ENCODE measurements around the gene ERGIC1. TPM values are rescaled to one million over a fixed set of nuclear protein-coding genes. Genes with fewer than 3 reads are reported as not detected.
A peak's percentile ranks its signal among the peaks of the same experiment; 100 is the strongest.

ERGIC1 gene
- total RNA-seq (2021) = 89.8 to 101 TPM (median 97.1 TPM) in 3 replicates
- Bru-seq, nascent RNA = percentile 79 among the genes with signal in this experiment
- long read RNA-seq, experiment 1, transcript ERGIC1-202 (10 exons, 2,881 nt) = major isoform, 109 of 157 reads
- long read RNA-seq, experiment 1, partial matches to known transcripts = 16 of 157 reads
- long read RNA-seq, experiment 1, other reads (novel, unspliced or antisense) = 29 of 157 reads
- long read RNA-seq, experiment 2, transcript ERGIC1-202 (10 exons, 2,881 nt) = major isoform, 61 of 152 reads
- long read RNA-seq, experiment 2, partial matches to known transcripts = 21 of 152 reads
- long read RNA-seq, experiment 2, other reads (novel, unspliced or antisense) = 68 of 152 reads
- long read RNA-seq, experiment 3, transcript ERGIC1-202 (10 exons, 2,881 nt) = major isoform, 6 of 15 reads
- long read RNA-seq, experiment 3, partial matches to known transcripts = 3 of 15 reads
- long read RNA-seq, experiment 3, other reads (novel, unspliced or antisense) = 5 of 15 reads

DNA sequence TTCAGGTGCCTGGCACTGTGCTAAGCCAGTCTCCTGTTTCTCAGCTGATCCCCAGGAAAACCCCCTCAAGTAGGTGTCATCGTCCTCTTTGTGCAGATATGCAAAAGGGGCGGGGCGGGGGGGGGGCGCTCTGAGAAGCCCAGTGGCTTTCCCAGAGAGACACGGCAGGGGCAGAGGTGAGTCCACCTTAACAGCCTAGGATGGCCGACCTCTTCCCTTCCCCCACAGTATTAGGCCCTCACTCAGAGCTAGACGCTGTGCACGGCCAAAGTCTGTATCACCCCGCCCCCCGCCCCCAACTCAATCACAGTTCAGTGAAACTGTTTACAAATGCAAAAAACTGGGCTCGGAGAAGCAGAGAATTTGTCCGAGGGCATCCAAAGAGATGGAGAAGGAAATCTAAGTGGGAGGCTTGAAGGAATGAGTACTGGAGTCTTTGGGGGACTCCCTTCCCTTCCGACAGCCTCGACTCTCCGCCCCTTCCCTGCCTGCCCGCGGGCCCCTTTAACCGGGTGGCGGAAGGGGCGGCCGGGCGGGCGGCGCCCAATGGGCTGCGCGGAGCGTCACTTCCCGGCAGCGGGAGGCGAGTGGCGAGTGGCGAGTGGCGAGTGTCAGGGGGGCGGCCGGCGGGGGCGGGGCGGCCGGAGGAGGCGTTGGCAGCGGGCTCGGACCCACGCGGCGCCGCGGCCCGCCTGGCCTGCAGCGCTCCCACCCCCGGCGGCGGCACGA, at the start of gene ERGIC1:
TSS of gene ERGIC1 (plus strand) at position 566 of the 729 bp plus-strand sequence. CDS start at position 729, 163 bp downstream.
- no peaks in the 10 kb centered on the region for H3K36me3 Mint-ChIP-seq
- ChIA-PET CTCF (interaction anchor here (0.5 to 3.9 kb wide), 5 partner anchors 10 to 119 kb away, joined by 3 to 20 read pairs (median 3); partner anchors contain the start of gene DUSP1), POLR2A (interaction anchor here (0.9 to 1.5 kb wide), 2 partner anchors 50 to 62 kb away, joined by 3 to 7 read pairs; partner anchors contain the start of gene DUSP1)
- no peaks in the 10 kb centered on the region for H3K27me3 Mint-ChIP-seq (ENCODE audit: low read depth)
- ATAC-seq (peak; percentile 79), DNase-seq (ENCODE audit: low spot score) (peak; percentile 80)
- H3K4me3 Mint-ChIP-seq = peak within 1 kb of the TSS; percentile 85
- TF ChIP-seq GTF2I (CRISPR knock-in tag; conservative IDR thresholded peaks at IDR 0.05) (no peak), TP53 (CRISPR knock-in tag; IDR thresholded peaks at IDR 0.05) (no peak), ETV6 (CRISPR knock-in tag; IDR thresholded peaks at IDR 0.05) (no peak), SMAD4 (CRISPR knock-in tag; IDR thresholded peaks at IDR 0.05) (no peak), TCF7 (CRISPR knock-in tag; IDR thresholded peaks at IDR 0.05; ENCODE audit: low read depth) (no peak), JUN (CRISPR knock-in tag; IDR thresholded peaks at IDR 0.05) (no peak), CREM (CRISPR knock-in tag; IDR thresholded peaks at IDR 0.05) (peak; percentile 88; the same call in 1 of the 2 replicates), ZBTB21 (CRISPR knock-in tag; IDR thresholded peaks at IDR 0.05; ENCODE audit: borderline replicate concordance) (no peak), ERG (CRISPR knock-in tag; IDR thresholded peaks at IDR 0.05) (no peak), CREB1 (CRISPR knock-in tag; IDR thresholded peaks at IDR 0.05) (no peak), CTCF (IDR thresholded peaks at IDR 0.05) (no peak), SP1 (CRISPR knock-in tag; conservative IDR thresholded peaks at IDR 0.05) (peak; percentile 65; the same call in 1 of the 2 replicates)
- TF ChIP-seq, protein P1, sequence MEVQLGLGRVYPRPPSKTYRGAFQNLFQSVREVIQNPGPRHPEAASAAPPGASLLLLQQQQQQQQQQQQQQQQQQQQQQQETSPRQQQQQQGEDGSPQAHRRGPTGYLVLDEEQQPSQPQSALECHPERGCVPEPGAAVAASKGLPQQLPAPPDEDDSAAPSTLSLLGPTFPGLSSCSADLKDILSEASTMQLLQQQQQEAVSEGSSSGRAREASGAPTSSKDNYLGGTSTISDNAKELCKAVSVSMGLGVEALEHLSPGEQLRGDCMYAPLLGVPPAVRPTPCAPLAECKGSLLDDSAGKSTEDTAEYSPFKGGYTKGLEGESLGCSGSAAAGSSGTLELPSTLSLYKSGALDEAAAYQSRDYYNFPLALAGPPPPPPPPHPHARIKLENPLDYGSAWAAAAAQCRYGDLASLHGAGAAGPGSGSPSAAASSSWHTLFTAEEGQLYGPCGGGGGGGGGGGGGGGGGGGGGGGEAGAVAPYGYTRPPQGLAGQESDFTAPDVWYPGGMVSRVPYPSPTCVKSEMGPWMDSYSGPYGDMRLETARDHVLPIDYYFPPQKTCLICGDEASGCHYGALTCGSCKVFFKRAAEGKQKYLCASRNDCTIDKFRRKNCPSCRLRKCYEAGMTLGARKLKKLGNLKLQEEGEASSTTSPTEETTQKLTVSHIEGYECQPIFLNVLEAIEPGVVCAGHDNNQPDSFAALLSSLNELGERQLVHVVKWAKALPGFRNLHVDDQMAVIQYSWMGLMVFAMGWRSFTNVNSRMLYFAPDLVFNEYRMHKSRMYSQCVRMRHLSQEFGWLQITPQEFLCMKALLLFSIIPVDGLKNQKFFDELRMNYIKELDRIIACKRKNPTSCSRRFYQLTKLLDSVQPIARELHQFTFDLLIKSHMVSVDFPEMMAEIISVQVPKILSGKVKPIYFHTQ (CRISPR knock-in tag; IDR thresholded peaks at IDR 0.05) = no peak
- TF ChIP-seq, protein P2, sequence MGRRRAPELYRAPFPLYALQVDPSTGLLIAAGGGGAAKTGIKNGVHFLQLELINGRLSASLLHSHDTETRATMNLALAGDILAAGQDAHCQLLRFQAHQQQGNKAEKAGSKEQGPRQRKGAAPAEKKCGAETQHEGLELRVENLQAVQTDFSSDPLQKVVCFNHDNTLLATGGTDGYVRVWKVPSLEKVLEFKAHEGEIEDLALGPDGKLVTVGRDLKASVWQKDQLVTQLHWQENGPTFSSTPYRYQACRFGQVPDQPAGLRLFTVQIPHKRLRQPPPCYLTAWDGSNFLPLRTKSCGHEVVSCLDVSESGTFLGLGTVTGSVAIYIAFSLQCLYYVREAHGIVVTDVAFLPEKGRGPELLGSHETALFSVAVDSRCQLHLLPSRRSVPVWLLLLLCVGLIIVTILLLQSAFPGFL (CRISPR knock-in tag; IDR thresholded peaks at IDR 0.05; ENCODE audit: borderline replicate concordance) = no peak
- H3K27ac Mint-ChIP-seq = peak within 1 kb of the TSS; percentile 97
- peaks cover 35% of the 10 kb centered on the region for H3K4me1 Mint-ChIP-seq
- H3K9me3 Mint-ChIP-seq = no peaks in the 10 kb centered on the region

DNA sequence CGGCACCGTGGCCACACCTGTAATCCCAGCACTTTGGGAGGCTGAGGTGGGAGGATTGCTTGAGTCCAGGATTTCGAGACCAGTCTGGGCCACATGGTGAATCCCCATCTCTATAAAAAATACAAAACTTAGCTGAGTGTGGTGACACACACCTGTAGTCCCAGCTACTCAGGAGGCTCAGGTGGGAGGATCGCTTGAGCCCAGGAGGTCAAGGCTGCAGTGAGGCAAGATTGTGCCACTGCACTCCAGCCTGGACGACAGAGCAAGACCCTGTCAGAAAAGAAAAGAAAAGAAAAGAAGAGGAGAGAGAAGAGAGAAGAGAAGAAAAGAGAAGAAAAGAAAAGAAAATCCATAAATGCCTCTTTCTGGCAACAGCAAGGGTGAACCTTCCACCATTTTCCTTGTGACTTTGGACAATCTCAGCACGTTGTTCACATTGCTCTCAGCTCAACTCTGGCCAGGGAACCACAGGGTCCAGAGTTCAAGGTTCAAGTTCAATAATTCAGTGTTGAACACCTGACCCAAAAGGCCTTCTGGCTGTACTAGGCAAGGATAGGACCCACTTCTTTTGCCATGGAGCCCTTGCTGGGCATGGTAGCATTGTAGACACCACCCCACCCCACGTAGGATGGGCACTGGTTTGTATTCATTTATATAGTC, 48.5 kb upstream of the ERGIC1 start:
- CTCF ChIA-PET = interaction anchor here (0.5 to 0.8 kb wide), 2 partner anchors 8 to 13 kb away, joined by 3 to 4 read pairs; no protein-coding TSS in a partner anchor
- peaks cover 6% of the 10 kb centered on the region; the same call in 1 of the 2 replicates for H3K4me1 Mint-ChIP-seq
- ATAC-seq (no peak), DNase-seq (ENCODE audit: low spot score) (no peak)
- peaks cover 5% of the 10 kb centered on the region for H3K27me3 Mint-ChIP-seq (ENCODE audit: low read depth)
- POLR2A ChIA-PET = no interaction called here
- TF ChIP-seq ZNF423 (CRISPR knock-in tag; IDR thresholded peaks at IDR 0.05) = no peak
- TF ChIP-seq GRHL2 (CRISPR knock-in tag; IDR thresholded peaks at IDR 0.05; ENCODE audit: insufficient replicate concordance, severe bottlenecking) = no peak
- TF ChIP-seq ZNF121 (CRISPR knock-in tag; IDR thresholded peaks at IDR 0.05) = 0 out of 2 replicates have a peak, but pooled peaks have one; percentile 7
- H3K9me3 Mint-ChIP-seq = no peaks in the 10 kb centered on the region
- H3K36me3 Mint-ChIP-seq = no peaks in the 10 kb centered on the region
- no peak overlapping the region for H3K4me3 Mint-ChIP-seq
- H3K27ac Mint-ChIP-seq = no peak overlapping the region
